ENCODE measurements around the gene POU3F2.

Gene POU3F2

GRCh38 chr6:98840996-98841513, 6.7 kb downstream of the POU3F2 start:
- in situ Hi-C loops (cut with HindIII; ENCODE audit: low pct_ligation_motif_present, low sequenced_read_pairs) = no loop called here

GRCh38 chr6:98841621-98842341, 7.4 kb downstream of the POU3F2 start:
- Histone ChIP-seq H3K27ac (no peak overlapping the region), H3K27me3 (replicated peaks) (peaks cover 91% of the 10 kb centered on the region), H3K36me3 (replicated peaks) (no peaks in the 10 kb centered on the region), H3K4me3 (ENCODE audit: low read depth, low read length) (no peak overlapping the region)
- TF ChIP-seq, protein P1, sequence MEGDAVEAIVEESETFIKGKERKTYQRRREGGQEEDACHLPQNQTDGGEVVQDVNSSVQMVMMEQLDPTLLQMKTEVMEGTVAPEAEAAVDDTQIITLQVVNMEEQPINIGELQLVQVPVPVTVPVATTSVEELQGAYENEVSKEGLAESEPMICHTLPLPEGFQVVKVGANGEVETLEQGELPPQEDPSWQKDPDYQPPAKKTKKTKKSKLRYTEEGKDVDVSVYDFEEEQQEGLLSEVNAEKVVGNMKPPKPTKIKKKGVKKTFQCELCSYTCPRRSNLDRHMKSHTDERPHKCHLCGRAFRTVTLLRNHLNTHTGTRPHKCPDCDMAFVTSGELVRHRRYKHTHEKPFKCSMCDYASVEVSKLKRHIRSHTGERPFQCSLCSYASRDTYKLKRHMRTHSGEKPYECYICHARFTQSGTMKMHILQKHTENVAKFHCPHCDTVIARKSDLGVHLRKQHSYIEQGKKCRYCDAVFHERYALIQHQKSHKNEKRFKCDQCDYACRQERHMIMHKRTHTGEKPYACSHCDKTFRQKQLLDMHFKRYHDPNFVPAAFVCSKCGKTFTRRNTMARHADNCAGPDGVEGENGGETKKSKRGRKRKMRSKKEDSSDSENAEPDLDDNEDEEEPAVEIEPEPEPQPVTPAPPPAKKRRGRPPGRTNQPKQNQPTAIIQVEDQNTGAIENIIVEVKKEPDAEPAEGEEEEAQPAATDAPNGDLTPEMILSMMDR (IDR thresholded peaks at IDR 0.05; ENCODE audit: low read depth, low read length, missing control alignments) = no peak
- no peak for DNase-seq
- in situ Hi-C loops (cut with HindIII; ENCODE audit: low pct_ligation_motif_present, low sequenced_read_pairs) = no loop called here

More at GRCh38 chr6:98840996-98841513, 6.7 kb downstream of the POU3F2 start:
- Histone ChIP-seq H3K27me3 (replicated peaks) (peaks cover 91% of the 10 kb centered on the region), H3K36me3 (replicated peaks) (no peaks in the 10 kb centered on the region), H3K27ac (no peak overlapping the region), H3K4me3 (ENCODE audit: low read depth, low read length) (no peak overlapping the region)
- no peak for DNase-seq
- TF ChIP-seq, protein P1 (IDR thresholded peaks at IDR 0.05; ENCODE audit: low read depth, low read length, missing control alignments) = no peak

DNA sequence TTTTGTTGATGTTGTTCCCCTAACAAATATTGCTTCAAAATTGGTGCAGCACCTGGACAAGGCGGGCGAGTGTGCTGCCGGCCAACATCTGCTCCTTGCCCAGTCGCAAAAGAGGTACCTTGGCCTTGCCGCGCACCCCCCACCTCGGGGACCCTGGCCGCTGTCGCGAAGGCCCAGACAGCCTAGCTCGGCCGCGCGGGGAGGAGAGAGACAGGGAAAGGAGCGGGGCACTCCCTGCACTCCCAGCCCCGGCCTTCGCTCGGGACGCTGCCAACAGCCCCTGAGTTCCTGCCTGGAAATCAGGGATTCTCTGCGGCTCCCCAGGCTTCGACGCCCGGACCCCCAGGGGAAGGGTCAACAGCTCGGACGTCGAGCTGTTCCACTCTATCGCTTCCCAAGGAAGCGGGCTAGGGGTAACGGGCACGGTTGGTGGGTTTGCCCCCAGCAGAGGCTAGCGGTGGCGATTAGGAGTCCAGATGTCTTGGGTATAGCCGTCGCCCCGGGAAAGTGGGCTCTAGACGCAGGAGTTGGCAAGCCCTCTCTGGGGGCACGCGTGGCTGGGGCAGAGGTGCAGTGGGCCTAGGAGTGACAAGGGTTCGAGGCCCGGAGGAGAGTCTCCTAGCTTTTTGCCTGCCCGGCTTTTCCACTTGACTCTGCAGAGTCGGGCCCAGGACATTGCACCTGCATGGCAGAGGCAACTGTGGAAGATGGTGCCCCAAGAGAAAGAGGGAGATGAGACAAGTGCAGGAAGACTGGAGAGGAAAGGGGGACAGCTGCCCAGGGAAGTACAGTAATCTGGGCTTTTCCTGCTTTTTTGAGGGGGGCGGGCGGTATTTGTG, 8.2 kb downstream of the POU3F2 start:
- H3K27me3 ChIP-seq (replicated peaks) = peaks cover 91% of the 10 kb centered on the region
- no peak for DNase-seq
- no peak overlapping the region for H3K4me3 ChIP-seq (ENCODE audit: low read depth, low read length)
- no peak overlapping the region for H3K27ac ChIP-seq
- TF ChIP-seq, protein P1 (IDR thresholded peaks at IDR 0.05; ENCODE audit: low read depth, low read length, missing control alignments) = no peak
- H3K36me3 ChIP-seq (replicated peaks) = no peaks in the 10 kb centered on the region
- in situ Hi-C loops (cut with HindIII; ENCODE audit: low pct_ligation_motif_present, low sequenced_read_pairs) = no loop called here

DNA sequence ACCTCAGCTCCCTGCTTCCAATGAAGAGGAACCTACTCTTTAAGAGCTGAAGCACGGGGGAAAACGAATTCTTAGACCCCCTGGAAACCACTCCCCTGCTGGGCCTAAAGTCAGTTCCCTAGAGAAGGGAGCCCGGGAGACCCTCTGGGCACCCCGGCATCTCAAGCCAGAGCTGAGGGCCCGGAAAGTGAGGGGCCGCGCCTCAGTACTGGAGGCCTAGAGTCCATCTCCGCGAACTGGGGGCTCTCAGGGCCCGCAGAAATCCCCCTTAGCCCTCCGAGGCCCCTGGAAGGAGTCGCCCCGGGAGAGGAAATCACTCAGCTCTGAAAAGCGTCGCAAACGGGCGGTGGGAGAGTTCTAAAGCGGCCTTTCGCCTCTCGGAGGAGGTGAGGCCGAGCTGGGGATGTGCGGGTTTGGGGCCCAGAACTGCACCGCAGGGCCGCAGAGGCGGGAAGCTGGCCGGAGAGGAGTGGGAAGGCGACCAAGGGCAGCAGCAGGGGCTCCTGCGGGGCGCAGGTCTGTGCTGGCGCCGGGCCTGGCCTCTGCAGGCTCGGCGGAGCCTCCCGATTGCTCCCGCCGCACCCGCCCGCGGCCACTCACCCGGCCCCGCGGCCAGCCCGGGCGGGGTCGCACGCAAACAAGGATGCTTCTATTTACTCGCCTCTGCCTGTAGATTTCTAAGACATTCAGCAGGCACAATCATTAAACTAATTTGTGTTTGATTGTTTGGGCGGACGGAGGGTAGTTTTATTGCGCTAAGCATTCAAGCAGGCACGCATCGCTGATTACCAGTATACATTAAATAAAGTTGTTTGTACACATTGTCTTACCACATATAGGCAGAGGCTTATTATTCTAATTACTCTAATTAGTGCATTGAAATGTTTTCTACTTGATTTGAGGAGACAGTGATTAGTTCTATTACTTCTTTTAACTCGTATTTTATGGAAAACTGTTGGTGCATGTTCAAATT, 9.2 kb downstream of the POU3F2 start:
- TF ChIP-seq, protein P1 (IDR thresholded peaks at IDR 0.05; ENCODE audit: low read depth, low read length, missing control alignments) = no peak
- Histone ChIP-seq H3K4me3 (ENCODE audit: low read depth, low read length) (no peak overlapping the region), H3K27ac (no peak overlapping the region), H3K27me3 (replicated peaks) (peaks cover 92% of the 10 kb centered on the region), H3K36me3 (replicated peaks) (no peaks in the 10 kb centered on the region)
- in situ Hi-C loops (cut with HindIII; ENCODE audit: low pct_ligation_motif_present, low sequenced_read_pairs) = no loop called here
- no peak for DNase-seq
